SU-DHL-6 (cell line): ENCODE data around the gene DIPK1B.

ENCODE experiments used
- H2AFZ ChIP-seq: fragments of 200-600 bp; sonication (generic); 2 replicates; pipeline ENCODE4 v1.6.1; 2014; ENCODE audit warnings: low read depth, mild to moderate bottlenecking, moderate library complexity, mixed read lengths, antibody characterized with exemption, low read length; ENCODE audit not compliant: severe bottlenecking
- H3F3A ChIP-seq: fragments of 200-600 bp; shearing (Covaris generic); 2 replicates; pipeline ENCODE4 v1.6.0; 2016; ENCODE audit warnings: antibody characterized with exemption, mild to moderate bottlenecking; ENCODE audit not compliant: insufficient read depth
- H3K27ac ChIP-seq: fragments of 200-600 bp; sonication (generic); 2 replicates; pipeline ENCODE4 v1.5.1; 2016; ENCODE audit warnings: low read depth, mild to moderate bottlenecking, low read length, moderate library complexity, mixed read lengths
- H3K27me3 ChIP-seq: fragments of 200-600 bp; sonication (generic), shearing (Covaris generic); 2 replicates; pipeline ENCODE4 v1.6.0; 2014; ENCODE audit warnings: mild to moderate bottlenecking, low read length
- H3K36me3 ChIP-seq: fragments of 200-600 bp; sonication (generic); 2 replicates; pipeline ENCODE4 v1.6.1; 2014; ENCODE audit warnings: mild to moderate bottlenecking, low read length, mixed read lengths
- H3K4me2 ChIP-seq: fragments of 300-600, 200-600 bp; shearing (Covaris generic), sonication (generic); 2 replicates; pipeline ENCODE4 v1.6.0; 2014; ENCODE audit warnings: low read length, low read depth, mild to moderate bottlenecking; ENCODE audit not compliant: poor library complexity, severe bottlenecking
- H3K4me3 ChIP-seq: fragments of 200-600 bp; sonication (generic); 2 replicates; pipeline ENCODE4 v1.5.1; 2014; ENCODE audit warnings: antibody characterized with exemption, low read length, mild to moderate bottlenecking, mixed read lengths; ENCODE audit not compliant: insufficient read depth, poor library complexity, severe bottlenecking
- H3K79me2 ChIP-seq: fragments of 200-600 bp; sonication (generic); 2 replicates; pipeline ENCODE4 v1.6.1; 2014; ENCODE audit warnings: mild to moderate bottlenecking, low read length, moderate library complexity; ENCODE audit not compliant: insufficient read depth
- H3K9ac ChIP-seq: fragments of 200-600 bp; sonication (generic); 2 replicates; pipeline ENCODE4 v1.7.0; 2014; ENCODE audit warnings: mild to moderate bottlenecking, low read length
- H3K9me2 ChIP-seq: fragments of 200-600 bp; sonication (generic); replicated peaks from 2 replicates; pipeline ENCODE4 v1.6.1; 2014; ENCODE audit warnings: low read length; ENCODE audit not compliant: insufficient read depth
- H3K9me3 ChIP-seq: fragments of 200-600 bp; sonication (generic); 2 replicates; pipeline ENCODE4 v1.6.1; 2014; ENCODE audit warnings: low read length, mixed read lengths; ENCODE audit not compliant: insufficient read depth
- H4K20me1 ChIP-seq: fragments of 200-600 bp; sonication (generic); 2 replicates; pipeline ENCODE4 v1.6.1; 2014; ENCODE audit warnings: low read depth, mild to moderate bottlenecking, antibody characterized with exemption, low read length, moderate library complexity, mixed read lengths
- EZH2phosphoT487 ChIP-seq: fragments of 200-600 bp; sonication (generic), shearing (Covaris generic); conservative IDR thresholded peaks from 2 replicates; pipeline ENCODE4 v1.6.1; 2018; ENCODE audit warnings: mild to moderate bottlenecking, antibody characterized with exemption, low read length, moderate library complexity, mixed read lengths
- TF ChIP-seq, protein P1 (sequence below): fragments of 200-600 bp; sonication (generic); IDR thresholded peaks from one replicate; pipeline ENCODE4 v1.5.1; 2017; ENCODE audit warnings: antibody characterized with exemption, mild to moderate bottlenecking, low read length, moderate library complexity; ENCODE audit not compliant: insufficient read depth, poor library complexity, severe bottlenecking

The DIPK1B gene

DNA sequence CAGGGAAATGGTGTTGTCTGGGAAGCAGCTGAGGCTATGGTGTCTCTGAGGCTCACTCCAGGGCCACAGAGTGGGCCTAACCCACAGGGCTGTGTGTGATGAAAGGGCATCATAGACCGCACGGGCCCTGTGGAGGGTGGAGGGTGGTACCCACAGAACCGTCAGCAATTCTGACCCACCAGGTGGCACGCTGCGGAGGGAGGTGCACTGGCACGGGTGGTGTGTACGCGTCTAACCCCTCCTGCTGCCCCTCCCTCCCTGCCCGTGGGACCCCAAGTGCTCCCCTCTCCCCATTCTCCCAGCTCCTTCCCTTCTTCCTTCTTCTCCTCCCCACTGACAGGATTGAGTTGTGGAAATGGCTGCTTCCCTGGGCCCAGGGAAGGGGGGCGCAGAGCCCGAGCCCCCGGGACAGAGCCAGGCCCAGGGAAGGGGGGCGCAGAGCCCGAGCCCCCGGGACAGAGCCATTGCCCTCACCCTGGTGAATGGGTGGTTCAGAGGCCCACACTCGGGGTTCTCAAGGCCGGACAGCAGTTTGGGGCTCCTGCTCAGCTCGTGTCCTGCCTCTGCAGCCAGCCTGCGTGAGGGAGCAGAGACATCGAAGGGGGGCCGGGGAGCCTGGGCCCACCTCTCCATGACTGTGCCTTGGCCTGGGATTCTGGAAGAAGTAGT is 23.6 kb downstream of the DIPK1B start:
- H3K27ac ChIP-seq: no peak overlapping the region
- H2AFZ ChIP-seq: no peak overlapping the region
- no peak overlapping the region for H3K4me3 ChIP-seq
- no peaks in the 10 kb centered on the region for H3K27me3 ChIP-seq
- no peaks in the 10 kb centered on the region for H4K20me1 ChIP-seq
- H3K36me3 ChIP-seq: no peaks in the 10 kb centered on the region
- H3K79me2 ChIP-seq: no peaks in the 10 kb centered on the region
- H3K4me2 ChIP-seq: no peak overlapping the region
- H3K9me3 ChIP-seq: no peaks in the 10 kb centered on the region
- TF ChIP-seq, protein P1, sequence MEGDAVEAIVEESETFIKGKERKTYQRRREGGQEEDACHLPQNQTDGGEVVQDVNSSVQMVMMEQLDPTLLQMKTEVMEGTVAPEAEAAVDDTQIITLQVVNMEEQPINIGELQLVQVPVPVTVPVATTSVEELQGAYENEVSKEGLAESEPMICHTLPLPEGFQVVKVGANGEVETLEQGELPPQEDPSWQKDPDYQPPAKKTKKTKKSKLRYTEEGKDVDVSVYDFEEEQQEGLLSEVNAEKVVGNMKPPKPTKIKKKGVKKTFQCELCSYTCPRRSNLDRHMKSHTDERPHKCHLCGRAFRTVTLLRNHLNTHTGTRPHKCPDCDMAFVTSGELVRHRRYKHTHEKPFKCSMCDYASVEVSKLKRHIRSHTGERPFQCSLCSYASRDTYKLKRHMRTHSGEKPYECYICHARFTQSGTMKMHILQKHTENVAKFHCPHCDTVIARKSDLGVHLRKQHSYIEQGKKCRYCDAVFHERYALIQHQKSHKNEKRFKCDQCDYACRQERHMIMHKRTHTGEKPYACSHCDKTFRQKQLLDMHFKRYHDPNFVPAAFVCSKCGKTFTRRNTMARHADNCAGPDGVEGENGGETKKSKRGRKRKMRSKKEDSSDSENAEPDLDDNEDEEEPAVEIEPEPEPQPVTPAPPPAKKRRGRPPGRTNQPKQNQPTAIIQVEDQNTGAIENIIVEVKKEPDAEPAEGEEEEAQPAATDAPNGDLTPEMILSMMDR: no peak
- no peak for TF ChIP-seq EZH2phosphoT487
- no peaks in the 10 kb centered on the region for H3K9me2 ChIP-seq
- H3K9ac ChIP-seq: no peak overlapping the region
- no peaks in the 10 kb centered on the region for H3F3A ChIP-seq

DNA sequence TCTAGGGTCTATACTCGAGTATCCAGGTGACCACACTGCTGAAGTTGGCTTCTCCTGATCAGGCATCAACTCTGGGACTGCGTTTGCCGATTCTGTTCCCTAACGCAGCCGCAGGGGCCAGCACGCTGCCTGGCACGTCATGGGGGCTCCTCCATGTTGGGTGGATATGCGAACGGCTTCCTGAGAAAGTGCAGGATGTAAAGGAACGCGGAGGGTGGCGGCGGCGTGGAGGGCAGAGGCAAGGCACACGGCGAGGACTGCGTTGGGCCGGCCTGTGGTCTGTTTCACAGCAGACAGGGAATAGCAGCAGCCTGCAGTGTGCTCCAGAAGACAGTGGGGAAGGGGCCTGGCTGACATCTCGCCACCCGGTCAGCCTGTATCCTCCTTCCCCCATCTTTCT is 26.6 kb downstream of the DIPK1B start:
- Histone ChIP-seq H3K79me2 (no peaks in the 10 kb centered on the region), H3K9me2 (no peaks in the 10 kb centered on the region), H3K9me3 (no peaks in the 10 kb centered on the region), H3K9ac (no peak overlapping the region), H3K4me2 (no peak overlapping the region), H3K27me3 (no peaks in the 10 kb centered on the region; the same call in 1 of the 2 replicates), H3F3A (no peaks in the 10 kb centered on the region), H4K20me1 (no peaks in the 10 kb centered on the region), H2AFZ (no peak overlapping the region), H3K27ac (no peak overlapping the region), H3K36me3 (no peaks in the 10 kb centered on the region), H3K4me3 (no peak overlapping the region)
- TF ChIP-seq, protein P1: no peak
- no peak for TF ChIP-seq EZH2phosphoT487

DNA sequence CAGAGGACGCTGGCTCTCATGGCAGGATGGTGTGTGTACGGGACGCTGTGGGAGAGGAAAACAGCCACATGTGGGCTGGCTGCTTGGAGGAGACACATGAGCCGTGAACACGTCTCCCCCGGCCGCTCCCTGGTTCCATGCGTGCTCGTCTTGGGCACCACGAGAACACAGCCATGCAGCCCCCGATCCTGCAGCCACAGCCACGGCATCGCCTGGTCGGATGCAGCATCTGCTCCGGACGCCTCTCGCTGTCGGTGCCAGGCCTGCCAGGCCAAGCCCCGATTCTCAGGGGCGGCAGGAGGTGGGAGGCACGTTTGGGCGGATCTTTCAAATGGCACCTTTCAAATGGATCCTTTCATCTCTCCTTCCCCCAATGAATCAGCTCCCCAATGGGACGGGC is 27.1 kb downstream of the DIPK1B start:
- no peak overlapping the region for H3K4me3 ChIP-seq
- TF ChIP-seq, protein P1: no peak
- TF ChIP-seq EZH2phosphoT487: no peak
- H3K27me3 ChIP-seq: no peaks in the 10 kb centered on the region; the same call in 1 of the 2 replicates
- no peaks in the 10 kb centered on the region for H3K79me2 ChIP-seq
- H3K36me3 ChIP-seq: no peaks in the 10 kb centered on the region
- H3K9me3 ChIP-seq: no peaks in the 10 kb centered on the region
- no peak overlapping the region for H2AFZ ChIP-seq
- H3K9me2 ChIP-seq: no peaks in the 10 kb centered on the region
- no peaks in the 10 kb centered on the region for H3F3A ChIP-seq
- H3K4me2 ChIP-seq: no peak overlapping the region
- H3K27ac ChIP-seq: no peak overlapping the region
- no peaks in the 10 kb centered on the region for H4K20me1 ChIP-seq
- H3K9ac ChIP-seq: no peak overlapping the region
